ENCODE measurements around the gene LARGE2. TPM values are rescaled to one million over a fixed set of nuclear protein-coding genes. Genes with fewer than 3 reads are reported as not detected.

LARGE2 gene
- total RNA-seq, 4 donors from 2014 or later, result 27.2 to 47.4 (median 33.1) TPM

DNA sequence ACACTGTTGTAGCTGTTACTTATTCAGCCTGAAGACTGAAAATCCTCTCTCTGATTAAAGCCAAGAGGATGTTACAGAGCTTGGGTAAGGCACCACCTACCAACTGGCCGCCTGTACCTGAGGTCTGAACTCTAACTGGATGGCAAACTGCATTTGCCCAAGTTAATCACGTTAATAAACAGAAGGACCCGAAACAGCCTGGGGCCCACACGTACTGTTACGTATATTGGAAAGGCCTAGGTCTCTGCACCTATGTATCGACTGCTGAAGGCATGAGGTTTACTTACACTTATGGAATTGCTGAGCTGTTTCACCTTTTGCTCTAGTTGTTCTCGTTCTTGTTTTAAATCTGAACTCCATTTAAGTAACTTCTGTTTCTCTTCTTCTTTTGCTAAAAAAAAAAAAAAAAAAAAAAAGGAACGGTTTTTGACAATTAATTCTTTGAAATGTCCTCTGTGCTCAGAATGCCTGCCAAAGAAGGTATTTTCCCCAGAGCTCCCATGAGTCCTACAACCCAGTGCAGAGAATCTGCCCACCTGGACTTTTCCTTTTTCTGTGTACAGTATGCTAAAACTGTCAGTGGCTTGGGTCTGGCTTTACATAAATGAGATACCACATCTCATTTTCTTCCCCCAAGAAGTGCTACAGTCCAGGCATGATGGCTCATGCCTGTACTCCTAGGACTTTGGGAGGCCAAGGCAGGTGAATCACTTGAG is 13.1 kb downstream of the LARGE2 start:
- no peaks in the 10 kb centered on the region for H3K27me3 ChIP-seq
- no peak overlapping the region for H3K4me3 ChIP-seq
- H3K4me1 ChIP-seq, result peaks cover 42% of the 10 kb centered on the region
- peaks cover 46% of the 10 kb centered on the region for H3K36me3 ChIP-seq
- no peak for DNase-seq (ENCODE audit: low spot score in 2 of 2)
- TF ChIP-seq POLR2A (IDR thresholded peaks at IDR 0.05), result no peak
- no peak overlapping the region for H3K27ac ChIP-seq
- no peaks in the 10 kb centered on the region for H3K9me3 ChIP-seq
- WGBS, result 86% methylated on average over 8 of the region's 8 CpGs

DNA sequence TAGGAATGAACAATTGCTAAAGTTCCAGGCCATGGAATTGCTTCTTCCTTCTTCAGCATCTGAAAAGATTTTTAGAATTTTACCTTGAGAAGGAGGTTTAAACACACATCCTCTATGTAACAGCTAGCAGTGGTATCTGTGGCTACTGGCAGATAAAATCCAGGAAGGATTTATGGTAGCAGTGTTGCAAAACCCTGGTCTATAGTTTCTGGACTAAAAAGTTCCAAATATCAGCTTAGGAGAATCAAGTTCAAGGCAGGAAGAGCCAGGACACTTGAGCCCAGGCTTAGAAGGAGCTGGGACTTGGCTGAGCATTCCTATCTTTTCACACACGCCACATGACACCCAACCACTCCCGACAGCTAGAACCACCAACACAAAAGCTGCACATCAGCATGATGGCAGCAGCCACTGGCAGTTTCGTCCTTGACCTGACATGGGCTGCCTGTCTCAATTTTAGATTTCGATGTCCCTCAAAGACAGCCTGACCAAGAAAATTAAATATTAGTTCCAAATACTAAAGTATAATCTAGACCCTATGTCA is 14.1 kb downstream of the LARGE2 start:
- peaks cover 32% of the 10 kb centered on the region for H3K4me1 ChIP-seq
- WGBS, result 80% methylated on average over 4 of the region's 4 CpGs
- H3K27me3 ChIP-seq, result no peaks in the 10 kb centered on the region
- no peak overlapping the region for H3K27ac ChIP-seq
- DNase-seq (ENCODE audit: low spot score in 2 of 2), result no peak
- H3K9me3 ChIP-seq, result no peaks in the 10 kb centered on the region
- no peak overlapping the region for H3K4me3 ChIP-seq
- H3K36me3 ChIP-seq, result peaks cover 51% of the 10 kb centered on the region
- no peak for TF ChIP-seq POLR2A (IDR thresholded peaks at IDR 0.05)
- TF ChIP-seq POLR2AphosphoS5 (IDR thresholded peaks at IDR 0.05), result no peak
- TF ChIP-seq, protein P1, sequence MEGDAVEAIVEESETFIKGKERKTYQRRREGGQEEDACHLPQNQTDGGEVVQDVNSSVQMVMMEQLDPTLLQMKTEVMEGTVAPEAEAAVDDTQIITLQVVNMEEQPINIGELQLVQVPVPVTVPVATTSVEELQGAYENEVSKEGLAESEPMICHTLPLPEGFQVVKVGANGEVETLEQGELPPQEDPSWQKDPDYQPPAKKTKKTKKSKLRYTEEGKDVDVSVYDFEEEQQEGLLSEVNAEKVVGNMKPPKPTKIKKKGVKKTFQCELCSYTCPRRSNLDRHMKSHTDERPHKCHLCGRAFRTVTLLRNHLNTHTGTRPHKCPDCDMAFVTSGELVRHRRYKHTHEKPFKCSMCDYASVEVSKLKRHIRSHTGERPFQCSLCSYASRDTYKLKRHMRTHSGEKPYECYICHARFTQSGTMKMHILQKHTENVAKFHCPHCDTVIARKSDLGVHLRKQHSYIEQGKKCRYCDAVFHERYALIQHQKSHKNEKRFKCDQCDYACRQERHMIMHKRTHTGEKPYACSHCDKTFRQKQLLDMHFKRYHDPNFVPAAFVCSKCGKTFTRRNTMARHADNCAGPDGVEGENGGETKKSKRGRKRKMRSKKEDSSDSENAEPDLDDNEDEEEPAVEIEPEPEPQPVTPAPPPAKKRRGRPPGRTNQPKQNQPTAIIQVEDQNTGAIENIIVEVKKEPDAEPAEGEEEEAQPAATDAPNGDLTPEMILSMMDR (IDR thresholded peaks at IDR 0.05), result no peak

DNA sequence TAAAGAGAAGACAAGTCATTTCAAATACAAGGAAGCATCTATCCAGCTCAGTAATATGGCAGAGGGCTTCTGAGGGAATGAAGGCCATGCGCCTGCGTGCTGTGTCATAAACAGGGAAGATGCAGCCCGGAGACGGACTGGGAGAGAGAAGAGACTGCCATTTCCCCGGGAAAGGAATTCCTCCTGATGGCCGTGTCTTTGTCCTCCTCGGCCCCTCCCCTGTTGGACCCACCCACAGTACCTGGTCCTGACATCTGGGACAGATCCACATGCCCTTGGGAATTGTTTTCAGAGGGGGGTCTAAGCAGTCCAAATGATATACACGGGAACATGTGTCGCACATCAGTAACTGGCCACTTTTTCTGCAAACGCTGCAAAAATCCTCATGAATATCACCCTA is 15.5 kb downstream of the LARGE2 start:
- H3K9me3 ChIP-seq, result no peaks in the 10 kb centered on the region
- peaks cover 19% of the 10 kb centered on the region for H3K4me1 ChIP-seq
- no peak overlapping the region for H3K4me3 ChIP-seq
- no peak overlapping the region for H3K27ac ChIP-seq
- H3K36me3 ChIP-seq, result peaks cover 62% of the 10 kb centered on the region
- no peaks in the 10 kb centered on the region for H3K27me3 ChIP-seq
- 87% methylated on average over 10 of the region's 10 CpGs for WGBS
- TF ChIP-seq EP300 (IDR thresholded peaks at IDR 0.05) (no peak), POLR2A (IDR thresholded peaks at IDR 0.05) (no peak), POLR2AphosphoS5 (IDR thresholded peaks at IDR 0.05) (no peak)
- TF ChIP-seq, protein P1 (IDR thresholded peaks at IDR 0.05), result no peak
- DNase-seq (ENCODE audit: low spot score in 2 of 2), result no peak

DNA sequence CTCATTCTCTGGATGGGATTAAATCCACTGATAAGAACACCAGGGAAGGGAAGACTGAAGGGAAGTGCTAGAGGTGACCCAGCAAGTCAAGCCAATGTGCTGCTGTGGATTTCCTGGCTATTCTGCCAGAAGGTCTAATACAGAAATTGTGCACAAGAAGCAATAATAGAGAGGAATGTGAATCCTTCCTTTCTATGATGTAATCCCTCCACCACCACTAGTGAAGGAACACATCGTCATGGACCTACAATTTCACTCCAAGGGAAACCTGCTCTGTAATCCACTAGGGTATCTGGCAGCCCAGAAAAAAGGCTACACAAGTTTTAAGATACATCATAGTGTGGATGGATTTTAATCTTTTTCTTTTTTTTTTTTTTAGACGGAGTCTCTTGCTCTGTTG is 17.4 kb downstream of the LARGE2 start:
- Histone ChIP-seq H3K27me3 (no peaks in the 10 kb centered on the region), H3K9me3 (no peaks in the 10 kb centered on the region), H3K27ac (no peak overlapping the region), H3K36me3 (peaks cover 62% of the 10 kb centered on the region), H3K4me3 (no peak overlapping the region), H3K4me1 (peaks cover 3% of the 10 kb centered on the region)
- no peak for DNase-seq (ENCODE audit: low spot score in 2 of 2)
- TF ChIP-seq POLR2AphosphoS5 (IDR thresholded peaks at IDR 0.05), result no peak
- TF ChIP-seq, protein P1 (IDR thresholded peaks at IDR 0.05), result no peak
- TF ChIP-seq POLR2A (IDR thresholded peaks at IDR 0.05), result no peak
- TF ChIP-seq EP300 (IDR thresholded peaks at IDR 0.05), result no peak
- 79% methylated on average over 2 of the region's 2 CpGs for WGBS

DNA sequence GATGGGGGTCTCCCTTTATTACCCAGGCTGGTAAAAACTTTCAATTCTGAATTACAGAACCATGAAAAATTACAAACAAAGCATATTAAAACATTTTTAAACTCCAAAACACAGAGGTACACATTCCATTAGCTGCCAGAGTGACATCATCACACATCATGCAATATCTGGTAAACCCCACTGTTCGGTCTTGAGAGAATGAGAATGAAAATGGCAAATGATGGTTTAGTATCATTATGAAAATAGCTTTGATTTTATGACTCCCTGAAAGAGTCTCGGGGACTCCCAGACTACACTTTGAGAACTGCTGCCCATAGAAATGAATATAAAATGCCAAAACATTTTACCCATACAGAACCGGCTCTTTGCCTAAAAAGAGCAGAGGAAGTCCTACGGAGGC is 18.8 kb downstream of the LARGE2 start:
- Histone ChIP-seq H3K9me3 (no peaks in the 10 kb centered on the region), H3K27me3 (no peaks in the 10 kb centered on the region), H3K36me3 (peaks cover 66% of the 10 kb centered on the region), H3K4me1 (no peaks in the 10 kb centered on the region), H3K27ac (no peak overlapping the region), H3K4me3 (no peak overlapping the region)
- DNase-seq (ENCODE audit: low spot score in 2 of 2), result no peak
- WGBS, result 91% methylated on average over 4 of the region's 4 CpGs
- TF ChIP-seq, protein P1 (IDR thresholded peaks at IDR 0.05), result no peak
- TF ChIP-seq POLR2AphosphoS5 (IDR thresholded peaks at IDR 0.05) (no peak), POLR2A (IDR thresholded peaks at IDR 0.05) (no peak), EP300 (IDR thresholded peaks at IDR 0.05) (no peak)

All from suprapubic skin (tissue), 4 donors.